GM21526 (cell line): ENCODE data around the gene PDGFA.
"Not testable (repeated sequence)": the region's sequence is repeated elsewhere in the genome, so short reads cannot be mapped to it uniquely, and the experiment has no call there.

Source experiments
- ATAC-seq: cut with Tn5 transposase; IDR thresholded peaks from one replicate; pipeline ENCODE4 v1.9.1; 2021; ENCODE audit warnings: moderate library complexity; ENCODE audit not compliant: unreplicated experiment, low FRiP score

Gene PDGFA

DNA sequence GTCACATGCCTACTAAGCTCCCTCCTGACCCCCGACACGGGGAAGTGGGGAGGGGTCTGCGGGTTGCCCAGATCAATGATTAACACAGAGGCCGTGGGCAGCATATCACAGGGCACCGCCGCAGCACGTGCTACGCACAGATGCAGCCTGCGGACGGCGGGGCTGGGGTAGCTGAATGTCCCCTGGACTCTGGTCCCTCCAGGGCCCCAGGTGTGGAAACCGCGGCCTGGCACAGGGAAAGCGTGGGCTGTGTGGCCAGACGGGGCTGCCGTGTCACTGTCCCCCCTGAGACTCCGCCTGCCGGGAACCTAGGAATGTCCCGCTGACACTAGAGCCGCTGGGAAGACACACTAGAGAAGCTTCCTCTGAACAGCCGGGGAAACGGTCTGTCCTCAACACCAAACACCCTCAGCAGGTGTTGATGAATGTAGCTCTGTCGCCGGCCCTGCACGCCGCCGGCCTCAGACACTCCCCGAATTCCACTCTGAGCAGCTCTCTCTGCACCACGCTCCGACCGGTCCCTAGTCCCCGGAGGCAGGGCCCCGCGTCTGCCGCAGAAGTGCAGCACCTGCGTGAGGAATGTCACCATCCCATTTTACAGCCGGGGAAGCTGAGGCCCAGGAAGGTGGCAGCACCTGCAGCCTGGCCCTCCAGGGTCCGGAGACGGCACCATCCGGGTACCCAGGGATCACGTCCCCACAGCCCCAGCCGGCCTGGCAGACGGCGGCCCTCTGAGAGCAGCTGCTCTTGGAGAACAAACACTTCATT lies 33.4 kb upstream of the PDGFA start:
- no peak for ATAC-seq

DNA sequence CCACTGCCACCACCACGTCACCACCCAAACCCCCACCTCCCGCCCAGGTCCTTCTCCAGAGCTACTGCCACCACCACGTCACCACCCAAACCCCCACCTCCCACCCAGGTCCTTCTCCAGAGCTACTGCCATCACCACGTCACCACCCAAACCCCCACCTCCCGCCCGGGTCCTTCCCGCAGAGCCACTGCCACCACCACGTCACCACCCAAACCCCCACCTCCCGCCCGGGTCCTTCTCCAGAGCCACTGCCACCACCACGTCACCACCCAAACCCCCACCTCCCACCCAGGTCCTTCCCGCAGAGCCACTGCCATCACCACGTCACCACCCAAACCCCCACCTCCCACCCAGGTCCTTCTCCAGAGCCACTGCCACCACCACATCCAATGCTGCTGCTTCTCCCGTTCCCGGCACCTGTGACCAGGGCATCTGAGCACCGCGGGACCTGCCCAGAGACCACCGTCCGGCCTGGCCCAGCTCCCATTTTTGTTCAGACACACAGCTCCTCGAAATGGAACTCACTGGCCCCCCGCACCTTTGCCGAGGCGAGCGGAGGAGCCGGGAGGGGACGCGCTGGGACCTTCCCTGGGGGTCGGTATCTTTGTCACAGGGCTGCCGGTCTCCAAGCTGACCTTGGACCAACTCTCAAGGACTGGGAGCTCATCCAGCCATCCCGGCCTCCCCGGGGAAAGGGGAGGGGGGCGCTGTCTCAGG lies 32.7 kb upstream of the PDGFA start:
- not testable (repeated sequence) for ATAC-seq

DNA sequence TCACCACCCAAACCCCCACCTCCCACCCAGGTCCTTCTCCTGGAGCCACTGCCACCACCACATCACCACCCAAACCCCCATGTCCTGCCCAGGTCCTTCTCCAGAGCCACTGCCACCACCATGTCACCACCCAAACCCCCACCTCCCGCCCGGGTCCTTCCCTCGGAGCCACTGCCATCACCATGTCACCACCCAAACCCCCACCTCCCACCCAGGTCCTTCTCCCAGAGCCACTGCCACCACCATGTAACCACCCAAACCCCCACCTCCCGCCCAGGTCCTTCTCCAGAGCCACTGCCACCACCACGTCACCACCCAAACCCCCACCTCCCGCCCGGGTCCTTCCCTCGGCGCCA lies 31.9 kb upstream of the PDGFA start:
- not testable (repeated sequence) for ATAC-seq

DNA sequence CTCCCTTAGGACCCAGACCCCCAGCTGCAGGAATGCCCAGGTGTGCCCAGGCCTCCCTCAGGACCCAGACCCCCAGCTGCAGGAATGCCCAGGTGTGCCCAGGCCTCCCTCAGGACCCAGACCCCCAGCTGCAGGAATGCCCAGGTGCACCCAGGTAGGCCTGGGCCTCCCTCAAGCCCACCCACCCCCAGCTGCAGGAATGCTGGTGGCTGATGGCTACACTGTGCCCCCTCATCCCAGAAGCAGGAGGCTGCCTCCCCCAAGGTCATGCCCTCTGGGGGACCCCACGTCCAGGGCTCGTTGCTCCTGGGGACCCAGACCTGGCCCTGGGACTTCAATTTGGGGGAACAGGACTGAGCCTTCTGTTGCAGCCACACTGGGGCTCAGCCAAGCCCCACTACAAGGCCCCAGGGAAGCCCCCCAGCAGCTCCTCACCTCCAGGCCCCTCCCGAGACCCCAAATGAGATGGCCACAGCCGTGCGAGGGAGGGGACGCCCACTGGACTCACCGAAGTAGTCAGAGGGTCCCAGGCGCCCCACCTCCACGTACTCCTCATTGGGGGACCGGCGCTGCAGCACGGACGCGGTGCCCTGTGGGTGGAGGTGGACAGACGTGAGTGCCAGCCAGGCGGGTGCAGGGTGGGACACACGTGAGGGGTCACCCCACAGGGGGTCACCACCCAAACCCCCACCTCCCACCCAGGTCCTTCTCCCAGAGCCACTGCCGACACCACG lies 31.4 kb upstream of the PDGFA start:
- no peak for ATAC-seq

DNA sequence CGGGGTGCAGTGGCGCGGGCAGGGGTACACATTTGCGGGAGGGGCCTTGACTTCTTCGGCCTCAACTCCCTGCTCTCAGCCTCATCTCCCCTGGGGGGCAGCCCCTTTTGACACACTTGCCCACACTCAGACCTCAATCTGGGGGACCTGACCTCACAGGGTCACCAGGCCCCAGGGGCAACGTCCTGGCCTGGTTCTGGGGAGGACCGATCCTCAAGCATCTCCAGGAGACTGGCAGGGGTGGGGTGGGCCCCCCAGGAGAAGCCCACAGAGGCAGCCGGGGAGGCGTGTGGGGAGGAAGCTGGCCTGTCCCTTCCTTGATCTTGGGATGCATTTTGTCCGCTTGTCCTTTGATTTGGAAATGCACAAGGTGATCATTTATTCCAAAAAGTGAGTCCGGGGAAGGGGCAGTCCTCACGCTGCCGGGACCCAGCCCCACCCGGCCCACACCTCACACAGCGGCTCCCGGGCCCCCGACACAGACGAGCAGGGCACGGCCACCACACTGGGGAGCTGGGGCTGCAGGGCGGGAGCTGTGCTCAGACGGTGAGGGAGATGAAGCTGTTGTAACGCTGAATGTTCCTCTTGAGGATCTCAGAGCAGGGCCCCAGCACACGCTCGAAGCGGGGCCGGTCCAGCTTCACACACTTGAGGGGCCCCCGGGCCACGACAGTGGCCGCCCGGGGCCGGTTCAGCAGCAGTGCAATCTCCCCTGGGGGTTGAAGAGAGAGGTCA lies 30.4 kb upstream of the PDGFA start:
- ATAC-seq, result no peak

DNA sequence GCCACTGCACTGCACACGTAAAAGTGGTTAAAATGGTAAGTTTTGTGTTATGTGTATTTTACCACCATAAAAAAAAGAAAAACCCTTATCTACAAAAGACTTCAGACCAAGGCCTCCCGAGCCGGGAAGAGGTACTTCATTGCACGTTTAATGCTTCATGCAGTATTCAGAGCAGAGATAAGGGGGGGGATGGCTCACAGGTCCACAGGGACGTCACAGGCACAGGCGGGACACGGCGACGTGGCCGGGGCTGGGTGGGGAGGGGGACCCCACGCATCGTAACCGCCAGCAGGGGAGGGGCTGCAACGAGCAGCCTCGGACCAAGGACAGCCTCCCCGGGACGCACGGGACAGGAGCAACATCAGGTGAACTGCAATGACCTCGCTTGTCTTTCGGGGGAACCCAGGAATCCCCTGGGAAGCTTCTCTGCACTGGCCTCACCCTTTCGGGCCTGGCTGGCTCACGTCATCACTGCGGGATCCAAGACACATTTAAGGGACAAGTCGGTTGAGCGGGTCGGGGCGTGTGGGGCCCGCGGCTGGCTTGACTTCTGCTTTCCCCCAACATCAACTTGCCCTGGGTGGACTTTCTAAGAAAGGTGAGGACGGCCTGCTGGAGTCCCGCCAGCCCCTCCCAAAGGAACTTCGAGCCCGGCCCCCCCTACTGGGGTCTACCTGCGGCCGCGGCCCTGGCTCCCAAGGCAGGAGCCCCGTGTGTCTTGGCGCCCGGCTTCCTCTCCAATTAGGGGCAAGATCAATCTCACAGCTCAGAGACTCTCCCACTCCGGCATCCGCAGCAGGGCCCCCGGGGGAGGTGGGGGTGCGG lies 29.6 kb upstream of the PDGFA start:
- no peak for ATAC-seq

DNA sequence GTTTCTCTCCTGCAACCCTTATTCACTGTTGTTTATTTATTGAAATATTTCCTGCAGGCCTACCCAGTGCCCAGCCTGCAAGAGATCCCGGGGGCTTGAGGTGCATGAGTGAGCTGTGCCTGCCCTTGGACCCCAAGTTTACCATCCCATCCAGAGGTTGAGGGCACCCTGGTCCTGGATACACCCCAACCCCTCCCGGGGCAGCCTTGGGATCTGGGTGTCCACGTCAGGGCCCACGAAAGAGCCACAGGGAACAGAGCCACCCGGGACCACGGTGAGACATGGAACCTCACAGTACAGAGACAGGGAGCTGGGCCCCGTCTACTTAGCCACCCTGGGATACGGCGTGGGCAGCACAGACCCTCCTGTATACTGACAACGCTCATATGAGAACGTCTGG lies 28.8 kb upstream of the PDGFA start:
- no peak for ATAC-seq

DNA sequence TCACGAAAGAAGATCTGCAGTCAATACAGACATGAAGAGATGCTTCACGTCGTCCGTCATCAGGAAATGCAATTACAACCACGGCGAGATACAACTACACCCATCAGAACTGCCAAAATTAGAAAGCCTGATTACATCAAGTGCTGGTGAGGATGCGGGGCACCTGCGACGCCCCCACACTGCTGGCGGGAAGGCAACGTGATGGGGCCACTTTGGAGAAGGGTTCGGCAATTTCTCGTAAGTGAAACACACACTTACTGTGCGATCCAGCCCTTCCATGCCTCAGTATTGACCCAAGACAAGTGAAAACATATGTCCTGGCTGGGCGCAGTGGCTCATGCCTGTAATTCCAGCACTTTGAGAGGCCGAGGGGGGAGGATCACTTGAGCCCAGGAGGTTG lies 25.8 kb upstream of the PDGFA start:
- ATAC-seq, result no peak

DNA sequence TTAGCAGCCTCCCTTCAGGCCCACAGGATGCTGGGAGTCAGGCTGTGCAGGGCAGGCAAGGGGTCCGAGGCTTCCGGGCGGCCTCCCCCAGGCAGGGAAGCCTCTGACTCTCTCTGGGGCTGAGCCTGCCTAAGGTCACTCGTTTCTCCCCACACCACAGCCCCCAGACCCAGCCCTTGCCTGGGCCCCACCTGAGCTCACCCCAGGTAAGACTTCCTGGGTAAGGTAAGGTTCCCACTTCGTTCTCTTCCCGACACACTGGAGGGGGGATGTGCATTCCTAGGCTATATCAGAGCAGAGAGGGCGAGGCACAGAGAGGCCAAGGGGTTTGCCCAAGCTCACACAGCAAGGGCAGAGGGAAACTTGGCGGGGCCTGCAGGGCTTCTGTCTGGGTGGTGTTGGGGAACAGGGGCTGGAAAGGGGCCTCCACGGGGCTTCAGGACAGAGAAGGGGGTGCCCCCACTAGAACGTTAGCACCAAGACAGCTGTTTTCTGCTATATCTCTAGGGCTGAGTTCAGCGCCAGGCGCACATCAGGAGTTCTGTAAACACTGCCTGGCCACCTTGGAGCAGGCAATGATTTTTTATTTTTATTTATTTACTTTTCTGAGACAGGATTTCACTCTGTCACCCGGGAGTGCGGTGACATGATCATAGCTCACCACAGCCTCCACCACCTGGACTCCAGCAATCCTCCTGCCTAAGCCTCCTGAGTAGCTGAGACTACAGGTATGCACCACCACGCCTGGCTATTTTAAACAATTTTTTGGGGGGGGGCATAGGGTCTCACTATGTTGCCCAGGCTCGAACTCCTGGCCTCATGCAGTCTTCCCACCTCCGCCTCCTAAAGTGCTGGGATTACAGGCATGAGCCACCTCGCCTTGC lies 24.9 kb upstream of the PDGFA start:
- ATAC-seq, result no peak

DNA sequence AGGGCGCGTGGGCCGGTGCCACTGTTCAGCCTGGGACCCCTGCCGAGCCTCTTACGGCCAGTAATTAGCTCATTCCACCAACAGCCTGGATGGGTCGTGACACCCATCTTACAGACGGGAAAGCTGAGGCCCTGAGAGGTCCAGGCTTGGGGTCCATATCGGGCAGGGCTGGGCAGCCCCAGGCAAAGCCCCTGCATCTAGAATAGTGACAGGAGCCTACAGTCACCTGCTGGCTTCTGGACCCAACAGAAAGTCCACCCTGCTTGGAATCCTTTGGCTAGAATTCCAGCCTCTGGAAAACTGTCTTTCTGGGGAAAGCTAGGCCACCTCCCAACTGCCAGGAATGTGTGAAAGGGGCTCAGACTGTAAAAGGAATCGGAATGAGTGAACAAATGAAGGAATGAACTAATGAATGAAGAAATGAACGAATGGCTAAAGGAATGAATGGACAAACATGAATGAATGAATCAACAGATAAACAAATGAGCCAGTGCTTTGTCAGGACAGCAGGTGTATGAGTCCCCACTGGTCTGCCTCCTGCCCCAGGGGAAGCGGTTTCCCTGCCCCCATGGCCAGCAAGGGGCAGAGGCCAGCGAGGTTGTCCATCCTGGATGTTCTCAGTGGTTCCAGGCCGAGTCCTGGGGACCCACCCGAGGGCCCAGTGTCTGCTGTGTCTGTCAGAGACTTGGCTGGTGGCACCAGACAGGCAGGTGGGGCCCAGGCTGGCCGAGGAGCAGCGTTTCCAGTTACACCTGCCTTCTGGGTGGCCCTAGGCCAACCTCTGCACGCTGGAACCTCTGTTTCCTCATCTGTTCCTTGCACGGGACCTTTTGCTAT lies 24.1 kb upstream of the PDGFA start:
- no peak for ATAC-seq

DNA sequence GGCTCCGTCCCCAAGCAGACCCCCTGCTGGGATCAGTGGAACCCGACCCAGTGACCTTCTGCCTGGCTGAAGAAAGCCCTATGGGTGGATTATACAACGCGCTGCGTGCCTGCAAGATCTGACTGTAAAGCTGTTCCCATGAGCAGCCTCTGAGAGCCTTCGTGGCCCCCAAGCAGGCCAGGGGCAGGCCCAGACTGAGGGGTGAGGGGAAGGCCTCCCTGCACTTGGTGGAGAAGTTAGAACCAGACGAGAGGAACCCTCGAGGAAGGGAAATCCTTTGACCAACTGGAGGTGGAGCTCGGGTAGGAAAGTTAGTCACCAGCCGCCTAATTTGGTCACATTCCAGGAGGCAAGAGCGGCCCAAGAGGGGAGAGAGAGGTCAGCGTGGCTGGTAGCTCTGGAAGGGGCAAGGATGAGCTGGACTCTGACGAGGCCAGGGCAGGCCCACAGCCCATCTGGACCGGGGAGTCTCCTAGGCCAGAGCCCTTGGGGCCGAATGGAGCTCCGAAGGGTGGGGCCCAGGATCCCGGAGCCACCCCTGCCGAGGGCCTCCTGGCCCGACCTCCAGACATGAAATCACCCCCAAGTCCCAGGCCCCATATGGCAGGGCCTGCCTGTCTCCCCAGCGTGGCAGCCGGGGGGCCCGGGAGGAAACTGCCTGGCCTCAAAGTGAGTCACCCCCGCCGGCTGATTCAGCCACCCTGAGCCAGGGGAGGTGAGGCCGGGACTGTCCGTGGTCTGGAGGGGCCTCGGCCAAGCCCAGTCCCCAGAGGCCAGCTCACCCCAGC lies 23.3 kb upstream of the PDGFA start:
- no peak for ATAC-seq

DNA sequence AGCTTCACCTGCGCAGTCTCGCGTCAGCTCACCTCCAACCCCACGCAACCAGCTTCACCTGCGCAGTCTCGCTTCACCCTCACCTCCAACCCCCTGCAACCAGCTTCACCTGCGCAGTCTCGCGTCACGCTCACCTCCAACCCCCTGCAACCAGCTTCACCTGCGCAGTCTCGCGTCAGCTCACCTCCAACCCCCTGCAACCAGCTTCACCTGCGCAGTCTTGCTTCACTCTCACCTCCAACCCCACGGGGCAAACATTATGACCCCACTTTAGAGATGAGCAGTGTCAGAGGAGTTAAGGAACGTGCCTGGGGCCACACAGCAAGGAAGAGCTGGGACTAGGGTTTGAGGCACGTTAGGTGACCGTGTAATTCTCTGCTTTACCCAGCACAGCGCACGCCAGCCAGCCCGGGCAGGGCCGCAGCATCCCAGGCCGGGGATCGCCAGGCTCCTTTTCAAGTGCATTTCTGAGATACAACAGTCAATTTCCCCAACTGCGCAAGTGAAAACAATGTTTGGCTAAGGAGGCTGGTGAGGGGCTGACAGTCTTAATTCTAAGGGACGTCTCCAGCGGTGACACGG lies 22.6 kb upstream of the PDGFA start:
- ATAC-seq, result no peak

DNA sequence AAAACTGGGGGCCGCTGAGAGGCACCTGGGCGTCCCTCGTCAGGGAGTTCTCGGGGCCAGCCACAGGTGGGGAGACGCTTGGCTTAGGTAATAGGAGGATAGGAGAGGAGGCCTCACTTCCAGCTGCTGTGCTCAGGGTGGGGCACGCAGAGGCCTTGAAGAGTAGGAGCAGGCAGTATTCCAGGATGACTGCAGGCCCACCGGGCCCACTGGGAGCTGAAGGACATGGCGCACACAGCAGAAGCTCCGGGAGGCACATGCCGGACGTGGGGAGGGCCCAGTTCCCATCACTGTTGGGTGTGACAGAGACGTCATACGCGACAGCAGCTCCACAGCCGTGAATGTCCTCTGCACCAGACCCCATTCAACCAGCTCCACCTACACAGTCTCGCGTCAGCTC lies 22.0 kb upstream of the PDGFA start:
- ATAC-seq, result no peak

DNA sequence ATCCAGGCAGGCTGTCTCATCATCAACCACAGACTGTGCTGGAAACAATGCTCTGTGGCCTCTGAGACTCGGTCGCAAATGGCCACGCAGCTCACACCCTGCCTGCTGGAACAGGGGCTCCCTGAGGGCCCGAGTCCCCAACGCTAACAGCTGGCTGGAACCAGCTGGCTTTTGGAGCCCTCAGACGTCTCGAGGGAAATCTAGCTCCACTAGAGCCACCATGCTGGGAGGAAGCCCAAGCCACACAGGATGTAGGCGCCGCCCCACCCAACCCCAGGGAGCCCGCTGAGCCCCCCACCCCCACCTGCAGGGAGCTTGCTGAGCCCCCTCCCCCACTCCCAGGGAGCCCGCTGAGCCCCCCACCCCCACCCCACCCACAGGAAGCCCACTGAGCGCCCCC lies 21.4 kb upstream of the PDGFA start:
- ATAC-seq, result no peak

DNA sequence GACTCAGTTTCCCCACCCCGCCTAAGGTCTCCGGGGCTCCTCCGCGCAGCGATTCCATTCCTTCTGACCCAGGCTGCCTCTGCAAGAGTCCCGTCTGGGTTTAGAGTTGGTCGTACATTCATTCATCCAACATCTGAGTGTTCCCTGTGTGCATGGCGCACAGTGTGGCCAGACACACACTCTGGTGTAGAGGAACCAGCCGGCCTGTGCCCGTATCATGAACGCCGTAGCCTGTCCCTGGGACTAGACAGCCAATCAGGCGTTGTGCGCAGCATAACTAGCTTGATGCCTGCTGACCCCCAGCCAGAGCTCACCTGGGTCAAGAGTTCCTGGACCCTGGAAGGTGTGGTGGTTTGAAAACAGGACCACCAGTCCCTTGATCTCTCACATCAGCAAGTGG lies 20.9 kb upstream of the PDGFA start:
- ATAC-seq, result no peak

DNA sequence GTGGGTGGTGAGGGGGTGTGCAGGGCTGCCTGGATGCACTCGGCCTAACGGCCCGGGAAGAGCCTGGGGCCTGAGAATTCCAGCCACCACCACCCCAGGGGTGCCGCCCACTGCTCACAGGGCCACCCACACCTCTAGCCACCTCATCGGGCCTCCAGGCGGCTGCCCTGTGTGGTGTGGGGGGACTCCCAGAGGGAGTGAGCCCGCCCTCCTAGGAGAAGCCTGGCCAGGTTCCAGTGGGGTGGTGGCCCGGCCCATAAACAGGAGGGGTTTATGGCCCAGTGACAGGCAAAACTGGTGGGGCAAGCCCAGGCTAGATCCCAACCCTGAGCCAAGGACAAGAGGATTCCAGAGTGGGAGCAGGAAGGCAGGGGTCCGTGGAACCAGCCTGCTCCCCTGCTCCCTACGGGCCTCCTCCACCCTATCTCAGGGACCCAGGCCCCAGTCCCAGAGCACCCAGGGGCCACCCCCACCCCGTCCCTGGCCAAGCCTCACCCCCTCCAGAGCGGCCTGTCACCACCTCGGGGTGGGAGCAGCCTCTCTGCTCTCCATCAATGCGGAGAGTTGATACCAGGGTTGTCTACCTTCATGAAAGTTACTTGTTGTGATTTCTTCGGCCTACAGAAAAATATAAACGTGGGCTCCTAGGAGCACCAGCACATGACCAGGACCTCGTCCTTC lies 20.2 kb upstream of the PDGFA start:
- ATAC-seq, result no peak
